Neural cell (in vitro differentiated cells): ENCODE data around the gene DNAAF5.

ENCODE experiments used
- CTCF ChIP-seq: fragments of 450-650 bp; IDR thresholded peaks from 2 replicates; pipeline ENCODE4 v1.5.1; 2014; ENCODE audit warnings: antibody characterized with exemption, mild to moderate bottlenecking, moderate library complexity; ENCODE audit not compliant: poor library complexity, severe bottlenecking
- EZH2 ChIP-seq: fragments of 200-600, 300-800 bp; shearing (Covaris generic), sonication (generic); IDR thresholded peaks from 2 replicates; pipeline ENCODE4 v1.6.1; 2014; ENCODE audit warnings: antibody characterized with exemption, low read length, borderline replicate concordance, mild to moderate bottlenecking; ENCODE audit not compliant: insufficient read depth, poor library complexity, severe bottlenecking

GRCh38 chr7:713139-713457 is 13.4 kb upstream of the DNAAF5 start:
- TF ChIP-seq CTCF (no peak), EZH2 (no peak)
